Gastroesophageal sphincter (tissue), 4 donors: Measurements from ENCODE around the gene MYH7. TPM values are rescaled to one million over a fixed set of nuclear protein-coding genes. Genes with fewer than 3 reads are reported as not detected.
A peak's percentile ranks its signal among the peaks of the same experiment; 100 is the strongest.

Experiments
- ATAC-seq: fragments of 150-250 bp; one replicate; pipeline ENCODE4 v1.9.1; 2016; ENCODE audit warnings: mild to moderate bottlenecking, moderate library complexity
- H3K27ac ChIP-seq, 4 donors: fragments of 200-600 bp; sonication (generic) in 3 of 4; 1 replicate in 3 of 4; 2 replicates in 1 of 4; pipeline ENCODE4 v1.5.1; 2016 to 2019
- H3K27me3 ChIP-seq: fragments of 200-600 bp; sonication (generic); one replicate; pipeline ENCODE4 v1.5.1; 2019
- H3K36me3 ChIP-seq, 2 donors: fragments of 200-600 bp; sonication (generic); one replicate each; pipeline ENCODE4 v1.5.1; 2019; ENCODE audit warnings: control low read depth in 1 of 2
- H3K4me1 ChIP-seq, 3 donors: fragments of 200-600 bp; sonication (generic); 1 replicate in 2 of 3; 2 replicates in 1 of 3; pipeline ENCODE4 v1.5.1; 2016 to 2019; ENCODE audit warnings: control low read depth in 2 of 3
- H3K4me3 ChIP-seq, 2 donors: fragments of 200-600 bp; sonication (generic); one replicate each; pipeline ENCODE4 v1.5.1; 2019; ENCODE audit warnings: mild to moderate bottlenecking in 1 of 2, moderate library complexity in 1 of 2
- H3K9me3 ChIP-seq, 3 donors: fragments of 200-600 bp; sonication (generic); one replicate each; pipeline ENCODE4 v1.5.1; 2017 to 2019; ENCODE audit warnings: control low read depth in 2 of 3
- CTCF ChIP-seq, 4 experiments: fragments of 200-600 bp in 2 of 4; fragments of 450-650 bp in 2 of 4; sonication (generic) in 1 of 4; IDR thresholded peaks; one replicate each; pipeline ENCODE4 v1.5.1; 2017 to 2019; ENCODE audit warnings: antibody characterized with exemption in 4 of 4, mild to moderate bottlenecking in 2 of 4, moderate library complexity in 2 of 4
- EP300 ChIP-seq: sonication (generic); formaldehyde crosslinking; IDR thresholded peaks from one replicate; pipeline ENCODE4 v1.6.1; 2017; ENCODE audit warnings: antibody characterized with exemption, mild to moderate bottlenecking
- POLR2A ChIP-seq, 2 donors: fragments of 450-650 bp; IDR thresholded peaks; one replicate each; pipeline ENCODE4 v1.6.1; 2017; ENCODE audit warnings: antibody characterized with exemption in 2 of 2, mild to moderate bottlenecking in 2 of 2, moderate library complexity in 1 of 2
- POLR2AphosphoS5 ChIP-seq: sonication (generic); formaldehyde crosslinking; IDR thresholded peaks from one replicate; pipeline ENCODE4 v1.6.1; 2017; ENCODE audit warnings: antibody characterized with exemption
- WGBS, 2 donors: methylation state at CpG; one replicate each; pipeline ENCODE4 v1.1.5; 2018; ENCODE audit warnings: low coverage in 1 of 2; 5-methylcytosine and 5-hydroxymethylcytosine counted together
- small RNA-seq, 4 donors: library from RNA; depleted of rRNA; stranded (forward); fragments of <200 nt; gene quantifications; one replicate each; pipeline ENCODE3, GENCODE V24; 2016
- total RNA-seq, 4 donors: library from RNA; depleted of rRNA; stranded (reverse); fragments of >200 nt; gene quantifications; one replicate each; pipeline ENCODE4 v1.1.0, GENCODE V29; 2016

Gene MYH7
- total RNA-seq, 4 donors from 2014 or later, result not detected

GRCh38 chr14:23366426-23366921 is 69.0 kb downstream of the MYH7 start:
- peak overlapping the region; percentile 93 to 97 (median 94) for H3K27ac ChIP-seq
- H3K27me3 ChIP-seq, result peaks cover 5% of the 10 kb centered on the region
- no peaks in the 10 kb centered on the region for H3K36me3 ChIP-seq
- peak overlapping the region; percentile 51 to 70 for H3K4me3 ChIP-seq
- peaks cover 0 to 58% (median 16%) of the 10 kb centered on the region in 3 donors for H3K4me1 ChIP-seq
- no CpG with 5 or more reads among the region's 34 CpGs for WGBS, 2 donors
- H3K9me3 ChIP-seq, result no peaks in the 10 kb centered on the region
- TF ChIP-seq POLR2A (IDR thresholded peaks at IDR 0.05) (no peak), POLR2AphosphoS5 (no peak), EP300 (no peak), CTCF (IDR thresholded peaks at IDR 0.05) (no peak)
- peak; percentile 65 for ATAC-seq

GRCh38 chr14:23365732-23366425 is 69.6 kb downstream of the MYH7 start:
- Histone ChIP-seq H3K4me1 (peaks cover 0 to 64% (median 16%) of the 10 kb centered on the region in 3 donors), H3K9me3 (no peaks in the 10 kb centered on the region), H3K36me3 (no peaks in the 10 kb centered on the region), H3K27ac (peak overlapping the region; percentile 93 to 97 (median 94)), H3K27me3 (peaks cover 5% of the 10 kb centered on the region), H3K4me3 (peak overlapping the region; percentile 51 to 70)
- 0% methylated on average over 8 of the region's 51 CpGs; no CpG with 5 or more reads in 1 of the 2 donors for WGBS, 2 donors
- TF ChIP-seq CTCF (IDR thresholded peaks at IDR 0.05) (no peak), EP300 (no peak), POLR2AphosphoS5 (peak; percentile 81), POLR2A (IDR thresholded peaks at IDR 0.05) (peak; percentile 62 to 65)
- peak; percentile 78 for ATAC-seq

- peaks cover 5% of the 10 kb centered on the region for H3K27me3 ChIP-seq
- H3K4me1 ChIP-seq, result peaks cover 0 to 71% (median 16%) of the 10 kb centered on the region in 3 donors
- TF ChIP-seq EP300, result no peak
- no peak for TF ChIP-seq POLR2AphosphoS5
- peak; percentile 26 to 38 for TF ChIP-seq POLR2A (IDR thresholded peaks at IDR 0.05)
- no peak for TF ChIP-seq CTCF (IDR thresholded peaks at IDR 0.05)
- H3K36me3 ChIP-seq, result peaks cover 0 to 4% of the 10 kb centered on the region in 2 donors
- WGBS, 2 donors, result 0% methylated on average over 1 of the region's 74 CpGs; no CpG with 5 or more reads in 1 of the 2 donors
- H3K4me3 ChIP-seq, result peak within 1 kb of the TSS; percentile 51 to 70
- no peaks in the 10 kb centered on the region for H3K9me3 ChIP-seq
- H3K27ac ChIP-seq, result peak within 1 kb of the TSS; percentile 93 to 97 (median 94)
- peak; percentile 70 for ATAC-seq
Measured at GRCh38 chr14:23365036-23365731, 70.3 kb downstream of the MYH7 start, which contains the start of gene EFS. Gene EFS, minus strand, starts transcription at chr14:23365172. Its CDS starts 147 bp downstream, at chr14:23365025.

- Histone ChIP-seq H3K4me3 (peak overlapping the region; percentile 51 to 70), H3K9me3 (no peaks in the 10 kb centered on the region), H3K27me3 (peaks cover 5% of the 10 kb centered on the region), H3K36me3 (peaks cover 0 to 11% of the 10 kb centered on the region in 2 donors), H3K27ac (peak overlapping the region; percentile 93 to 97 (median 94)), H3K4me1 (peaks cover 0 to 79% (median 16%) of the 10 kb centered on the region in 3 donors)
- 4 to 26% methylated on average over 3 to 12 of the region's 21 CpGs for WGBS, 2 donors
- ATAC-seq, result peak; percentile 12
- TF ChIP-seq POLR2AphosphoS5 (no peak), CTCF (IDR thresholded peaks at IDR 0.05) (no peak), POLR2A (IDR thresholded peaks at IDR 0.05) (peak; percentile 16), EP300 (no peak)
Measured at GRCh38 chr14:23364164-23365035, 71.1 kb downstream of the MYH7 start.

Small RNA genes within 50 kb of the gene (small RNA-seq; reads per million reads assigned to genes)
- gene MIR208A (0 reads per million in 4 donors), gene MIR208B (0 reads per million in 4 donors)

Other genes starting within 250 kb of the MYH7 start
- not detected for gene RNF212B, start 197.7 kb downstream of the MYH7 start, total RNA-seq
- 10 to 100 TPM in 2 of 4 donors, 1 to 10 TPM in 2; 7.5 to 11.3 (median 9.4) TPM for gene HOMEZ, start 149.5 kb downstream of the MYH7 start, total RNA-seq
- 10 to 100 TPM in 1 of 4 donors, 1 to 10 TPM in 3; 4.4 to 14.0 (median 7.2) TPM for gene PPP1R3E, start 132.8 kb downstream of the MYH7 start, total RNA-seq
- 100 to 1,000 TPM in 3 of 4 donors, 10 to 100 TPM in 1; 99.1 to 157 (median 117) TPM for gene BCL2L2, start 128.8 kb downstream of the MYH7 start, total RNA-seq
- gene PABPN1, start 114.2 kb downstream of the MYH7 start, total RNA-seq, result 10 to 100 TPM; 56.3 to 59.8 (median 57.5) TPM
- 10 to 100 TPM; 22.7 to 36.4 (median 30.4) TPM for gene SLC22A17, start 82.8 kb downstream of the MYH7 start, total RNA-seq
- 10 to 100 TPM; 10.6 to 22.6 (median 14.6) TPM for gene EFS, start 70.5 kb downstream of the MYH7 start, total RNA-seq
- not detected for gene IL25, start 62.9 kb downstream of the MYH7 start, total RNA-seq
- 1 to 10 TPM in 2 of 4 donors, under 1 TPM in 1, not detected in 1; 0.81 to 2.3 (median 1.2) TPM for gene CMTM5, start 58.6 kb downstream of the MYH7 start, total RNA-seq
- gene MYH6, start 27.4 kb downstream of the MYH7 start, total RNA-seq, result not detected
- 10 to 100 TPM; 22.0 to 47.1 (median 38.1) TPM for gene NGDN, start 34.0 kb upstream of the MYH7 start, total RNA-seq
- gene ZFHX2, start 116.1 kb upstream of the MYH7 start, total RNA-seq, result 1 to 10 TPM in 2 of 4 donors, under 1 TPM in 2; 0.13 to 2.5 (median 1.2) TPM
- gene THTPA, start 120.6 kb upstream of the MYH7 start, total RNA-seq, result 10 to 100 TPM; 17.7 to 28.8 (median 21.3) TPM
- 10 to 100 TPM in 3 of 4 donors, 1 to 10 TPM in 1; 7.2 to 43.1 (median 21.9) TPM for gene AP1G2, start 132.1 kb upstream of the MYH7 start, total RNA-seq
- 1 to 10 TPM in 3 of 4 donors, under 1 TPM in 1; 0.78 to 2.7 (median 1.5) TPM for gene JPH4, start 143.1 kb upstream of the MYH7 start, total RNA-seq
- under 1 TPM in 1 of 4 donors, not detected in 3; 0.12 TPM for gene DHRS2, start 200.7 kb upstream of the MYH7 start, total RNA-seq